Putamen (tissue), 1 donor: ENCODE measurements around the gene CD79A.

ENCODE experiments used
- DNase-seq: peaks from one replicate; pipeline ENCODE4 v3.0.0-alpha.2; 2016; ENCODE audit warnings: low spot score

Gene CD79A

DNA sequence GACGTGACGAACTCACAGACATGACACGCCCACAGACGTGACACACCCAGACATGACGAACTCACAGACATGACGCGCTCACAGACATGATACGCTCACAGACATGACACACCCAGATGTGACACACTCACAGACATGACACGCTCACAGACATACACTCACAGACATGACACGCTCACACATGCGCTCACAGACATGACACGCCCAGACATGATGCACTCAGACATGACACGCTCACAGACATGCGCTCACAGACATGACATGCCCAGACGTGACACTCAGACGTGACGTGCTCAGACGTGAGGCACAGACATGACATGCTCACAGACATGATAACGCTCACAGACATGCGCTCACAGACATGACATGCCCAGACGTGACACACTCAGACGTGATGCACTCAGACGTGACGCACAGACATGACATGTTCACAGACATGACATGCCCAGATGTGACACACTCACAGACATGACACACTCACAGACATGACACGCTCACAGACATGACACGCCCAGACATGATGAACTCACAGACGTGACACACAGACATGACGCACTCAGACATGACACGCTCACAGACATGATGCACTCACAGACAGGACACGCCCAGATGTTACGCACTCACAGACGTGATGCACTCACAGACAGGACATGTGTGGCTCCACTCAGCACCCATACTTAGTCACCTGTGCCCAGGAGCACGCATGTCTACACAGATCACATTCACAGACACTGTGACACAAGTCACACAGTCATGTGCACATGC lies 43.1 kb downstream of the CD79A start:
- no peak for DNase-seq

DNA sequence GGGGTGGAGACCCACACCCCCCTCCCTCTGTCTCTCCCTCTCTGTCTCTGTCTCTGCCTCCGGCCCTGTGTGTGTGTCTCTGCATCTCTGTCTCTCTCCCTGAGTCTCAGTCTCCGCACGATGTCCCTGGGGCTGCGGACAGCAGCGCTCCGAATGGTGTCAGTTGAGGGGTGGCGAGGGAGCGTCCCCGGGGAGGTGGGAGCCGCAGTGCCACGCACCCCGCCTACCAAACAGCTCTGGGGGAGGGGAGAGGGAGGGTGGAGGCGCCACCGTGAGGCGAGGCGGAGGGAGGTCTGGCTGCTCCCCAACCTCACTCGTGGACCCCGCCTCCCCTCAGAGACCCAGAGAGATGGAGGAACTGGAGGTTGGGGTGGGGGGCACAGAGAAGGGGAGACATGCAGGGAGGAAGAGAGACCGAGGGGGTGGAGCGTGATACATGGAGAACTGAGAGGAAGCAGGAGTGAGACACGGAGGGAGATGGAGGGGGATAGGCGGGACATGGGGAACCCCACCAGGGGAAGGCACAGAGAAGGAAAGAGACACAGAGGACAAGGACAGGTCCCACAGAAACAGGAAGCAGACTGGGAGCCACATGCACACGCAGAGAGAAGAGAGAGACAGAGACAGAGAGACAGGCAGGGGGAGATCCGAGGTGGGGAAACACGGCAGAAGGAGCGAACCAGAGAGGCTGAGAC lies 44.0 kb downstream of the CD79A start:
- no peak for DNase-seq

DNA sequence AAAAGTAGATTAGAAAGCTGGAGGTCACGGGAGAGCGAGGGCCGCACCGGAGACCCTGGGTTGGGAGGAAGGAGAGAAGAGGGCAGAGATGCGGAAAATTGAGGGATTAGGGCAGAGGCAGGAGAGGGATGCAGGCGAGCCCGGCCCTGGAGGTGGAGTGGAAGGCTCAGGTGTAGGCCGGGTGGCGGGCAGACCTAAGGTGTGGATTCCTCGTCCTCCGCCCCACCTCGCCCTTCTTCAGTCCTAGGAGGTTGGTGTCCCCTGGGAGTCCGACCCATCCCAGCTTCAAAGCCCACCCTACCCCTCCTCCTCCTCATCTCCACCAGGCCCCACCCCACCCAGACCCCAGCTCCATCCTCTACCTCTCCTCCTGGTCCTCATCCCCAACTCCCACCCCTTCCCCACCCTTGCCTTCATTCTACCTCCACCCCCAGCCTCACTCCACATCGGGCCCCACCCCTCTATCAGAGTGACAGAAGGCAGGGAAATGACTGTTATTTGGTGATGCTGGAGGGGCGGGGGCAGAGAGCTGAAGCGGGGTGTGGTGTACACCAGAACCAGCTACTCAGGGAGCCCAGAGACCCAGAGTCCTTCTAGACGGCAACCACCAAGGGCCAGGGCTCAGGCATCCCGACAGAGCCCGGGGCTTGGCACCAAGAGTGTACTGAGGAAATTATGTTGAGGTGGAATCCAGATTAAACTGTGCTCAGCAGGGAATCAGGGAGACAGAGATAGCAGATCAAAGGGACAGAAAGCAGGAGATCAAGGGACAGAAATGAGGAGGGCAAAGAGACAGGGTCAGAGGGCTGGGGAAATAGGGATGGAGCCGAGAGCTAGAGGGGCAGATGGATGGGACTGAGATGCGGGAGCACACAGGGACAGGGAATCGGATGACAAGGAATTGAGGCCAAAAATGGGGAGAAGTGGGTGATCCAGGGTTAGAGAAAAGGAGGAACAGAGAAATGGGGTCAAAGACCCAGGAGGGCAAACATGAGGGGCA lies 44.8 kb downstream of the CD79A start:
- no peak for DNase-seq

DNA sequence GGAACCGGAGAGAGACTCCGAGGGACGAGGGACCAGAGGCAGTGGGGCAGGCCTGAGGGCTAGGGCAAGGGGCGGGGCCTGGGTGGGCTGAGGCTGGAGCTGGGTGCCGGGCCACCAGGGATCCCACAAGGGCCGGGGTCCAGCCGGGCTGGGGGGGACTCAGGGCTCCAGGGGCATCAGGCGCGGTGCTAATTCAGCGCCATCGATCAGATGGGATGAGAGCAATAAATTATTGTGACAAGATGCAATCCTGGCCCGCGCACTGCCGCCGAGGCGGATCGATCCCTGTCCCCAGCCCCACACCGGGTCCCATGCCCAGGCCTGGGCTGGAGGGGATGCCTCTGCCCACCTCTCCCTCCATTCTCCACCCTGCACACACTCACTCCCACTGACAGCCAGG lies 45.5 kb downstream of the CD79A start:
- DNase-seq = no peak

DNA sequence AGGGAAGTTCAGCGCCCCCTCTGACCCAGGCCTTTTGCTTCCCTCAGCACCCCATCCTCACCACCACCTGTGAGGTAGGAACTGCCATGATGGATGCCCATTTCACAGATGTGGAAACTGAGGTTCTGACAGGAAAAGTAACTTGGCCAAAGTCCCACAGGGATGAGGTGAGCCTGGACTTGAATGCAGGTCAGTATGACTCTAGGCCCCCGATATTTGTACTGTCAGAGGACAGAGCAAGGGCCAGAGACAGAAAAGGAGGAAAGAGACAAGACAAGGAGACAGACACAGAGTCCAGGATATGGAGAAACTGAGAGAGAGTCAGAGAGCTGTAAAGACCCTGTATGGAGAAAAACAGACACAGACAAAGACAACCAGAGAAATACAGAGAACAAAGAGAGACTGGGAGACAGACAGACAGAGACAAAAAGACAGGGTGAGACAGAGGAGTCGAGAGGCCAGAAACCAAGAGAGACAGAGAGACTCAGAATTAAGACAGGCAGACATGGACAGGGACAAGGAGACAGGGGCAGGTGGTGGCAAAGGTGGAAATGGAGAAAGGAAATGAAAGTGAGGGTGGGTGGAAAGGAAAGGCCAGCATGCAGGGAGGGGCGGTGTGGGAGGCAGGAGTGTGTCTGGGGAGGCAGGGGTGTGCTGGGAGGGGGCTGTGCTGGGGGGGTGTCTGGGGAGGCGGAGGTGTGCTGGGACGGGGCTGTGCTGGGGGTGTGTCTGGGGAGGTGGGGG lies 46.1 kb downstream of the CD79A start:
- DNase-seq = no peak

GRCh38 chr19:41924151-41925145 lies 47.4 kb downstream of the CD79A start:
- no peak for DNase-seq

DNA sequence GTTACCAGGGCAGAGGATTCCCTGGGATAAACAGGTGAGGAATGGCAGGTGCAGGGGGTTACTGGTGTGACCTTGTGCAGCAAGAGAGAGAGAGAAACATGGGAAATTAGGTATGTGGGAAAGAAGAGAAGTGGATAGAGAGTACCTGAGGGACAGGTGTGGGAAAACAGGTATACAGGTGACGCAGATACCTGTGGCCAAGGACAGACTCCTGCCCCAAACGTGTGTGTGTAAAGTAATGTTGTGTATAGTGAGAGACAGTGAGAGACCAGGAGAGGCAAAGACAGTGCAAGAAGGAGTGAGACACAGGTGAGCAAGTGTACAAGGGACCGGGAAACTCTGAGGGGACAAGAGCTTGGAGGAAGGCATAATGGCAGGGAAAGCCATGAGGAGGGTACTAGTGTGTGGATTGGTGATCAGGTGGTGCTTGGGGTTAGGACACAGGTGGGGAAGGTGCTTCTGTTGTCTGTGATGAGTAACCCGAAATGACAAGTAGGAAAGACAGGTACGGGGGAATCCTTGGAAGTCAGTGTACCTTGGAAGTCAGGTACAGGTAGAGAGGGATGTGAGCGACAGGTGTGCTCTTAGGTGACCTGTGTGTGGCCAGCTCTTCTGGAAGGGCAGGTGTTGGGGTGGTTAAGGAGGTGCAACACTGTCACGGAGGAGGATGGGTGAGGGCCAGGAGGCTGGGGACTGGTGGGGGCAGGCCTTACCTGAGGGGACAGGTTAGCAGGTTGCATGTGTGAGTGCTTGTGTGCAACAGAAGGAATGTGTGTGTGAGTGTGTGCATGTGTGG lies 48.3 kb downstream of the CD79A start:
- no peak for DNase-seq

DNA sequence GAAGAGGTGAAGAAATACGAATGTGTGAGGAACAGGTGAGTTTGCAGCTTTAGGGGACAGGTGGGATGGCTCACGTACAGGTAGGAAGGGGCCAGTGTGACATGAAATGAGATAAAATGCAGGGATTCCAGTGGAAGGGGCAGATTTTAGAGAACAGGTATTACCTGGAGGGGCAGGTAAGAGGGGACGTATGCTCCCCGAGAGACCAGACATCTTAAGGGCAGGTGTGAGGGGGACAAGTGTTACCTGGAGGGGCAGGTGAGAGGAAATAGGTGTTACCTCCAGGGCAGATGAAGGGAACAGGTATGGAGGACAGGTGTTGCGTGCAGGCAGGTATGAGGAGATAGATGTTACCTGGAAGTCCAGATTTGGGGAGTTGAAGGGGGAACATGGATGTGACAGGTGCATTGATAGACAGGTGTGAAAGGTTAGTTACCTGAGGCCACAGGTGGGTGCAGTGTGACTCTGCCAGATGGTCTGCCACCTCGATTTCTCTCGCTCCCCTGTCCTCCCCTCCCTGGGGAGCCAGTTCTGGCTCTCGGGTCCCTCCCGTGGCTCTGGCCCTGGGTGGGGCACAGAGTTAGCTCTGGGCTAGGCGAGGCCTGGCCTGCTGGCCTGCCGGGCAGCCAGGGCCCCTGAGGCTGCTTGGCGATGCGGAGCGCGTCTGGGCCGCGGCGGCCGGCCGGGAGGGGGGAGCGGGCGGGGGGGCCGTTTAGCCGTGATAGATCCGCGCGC lies 49.1 kb downstream of the CD79A start:
- DNase-seq = no peak

DNA sequence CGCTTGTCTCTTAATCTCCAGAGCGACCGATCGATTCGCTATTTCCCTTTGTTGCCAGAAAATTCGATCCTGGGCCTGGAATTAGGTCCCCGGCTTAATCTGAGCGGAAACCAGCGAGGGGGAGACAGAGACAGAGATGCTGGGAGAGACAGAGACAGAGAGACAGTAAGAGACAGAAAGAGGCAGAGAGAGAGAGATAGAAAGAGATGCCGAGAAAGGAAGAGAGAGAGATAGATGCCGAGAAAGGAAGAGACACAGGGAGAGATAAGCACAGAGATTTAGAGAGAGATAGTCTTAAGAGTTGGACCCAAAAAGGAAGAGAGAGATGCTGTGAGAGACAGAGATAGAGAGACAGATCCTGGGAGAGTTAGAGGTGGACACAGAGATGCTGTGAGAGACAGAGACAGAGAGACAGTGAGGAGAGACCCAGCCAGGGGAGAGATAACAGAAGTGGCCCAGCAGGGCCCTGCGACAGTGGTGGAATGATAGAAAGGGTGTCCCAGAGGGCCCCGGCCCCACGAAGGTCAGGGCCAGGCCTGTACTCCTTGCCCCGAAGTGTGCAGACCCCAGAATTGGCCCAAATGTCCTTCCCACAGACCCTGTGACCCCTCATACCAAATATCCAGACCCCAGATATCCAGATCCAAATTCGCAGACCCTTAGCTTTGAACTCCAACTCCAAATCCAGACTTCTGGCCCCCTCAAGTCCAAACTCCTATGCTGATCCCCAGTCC lies 49.9 kb downstream of the CD79A start:
- DNase-seq = no peak

- no peak for DNase-seq
Observed at GRCh38 chr19:41927497-41928192, 50.6 kb downstream of the CD79A start.

GRCh38 chr19:41928221-41928683 lies 51.2 kb downstream of the CD79A start, which contains the start of gene ERFL:
TSS of gene ERFL (minus strand) at chr19:41928449. CDS start at chr19:41912919, 15,530 bp downstream.
- no peak for DNase-seq

GRCh38 chr19:41928754-41929535 lies 51.9 kb downstream of the CD79A start:
- DNase-seq = no peak

DNA sequence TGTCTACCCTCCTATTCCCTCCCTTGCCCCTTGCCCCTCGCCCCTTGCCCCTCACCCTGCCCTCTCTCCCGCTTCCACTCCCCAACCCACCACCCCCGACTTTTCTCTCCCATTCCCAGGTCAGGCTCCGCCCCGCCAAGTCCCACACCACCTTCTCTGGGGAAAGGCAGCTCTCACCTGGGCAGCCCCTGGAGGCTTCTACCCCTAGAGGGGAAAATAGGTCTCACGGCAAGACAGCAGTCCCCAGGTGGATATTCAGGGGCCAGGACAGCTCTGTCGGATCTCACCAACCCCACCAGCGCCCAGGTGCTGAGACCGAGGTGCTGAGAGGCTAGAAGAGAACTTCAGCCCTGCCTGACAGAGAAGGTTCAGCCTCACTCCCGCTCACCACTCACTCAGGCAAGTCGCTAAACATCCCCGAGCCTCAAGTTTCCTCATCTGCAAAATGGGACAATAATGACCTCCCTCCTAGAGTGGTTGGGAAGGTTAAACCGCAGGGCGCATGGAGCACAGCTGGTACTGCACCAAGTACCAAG lies 52.5 kb downstream of the CD79A start:
- DNase-seq = no peak

DNA sequence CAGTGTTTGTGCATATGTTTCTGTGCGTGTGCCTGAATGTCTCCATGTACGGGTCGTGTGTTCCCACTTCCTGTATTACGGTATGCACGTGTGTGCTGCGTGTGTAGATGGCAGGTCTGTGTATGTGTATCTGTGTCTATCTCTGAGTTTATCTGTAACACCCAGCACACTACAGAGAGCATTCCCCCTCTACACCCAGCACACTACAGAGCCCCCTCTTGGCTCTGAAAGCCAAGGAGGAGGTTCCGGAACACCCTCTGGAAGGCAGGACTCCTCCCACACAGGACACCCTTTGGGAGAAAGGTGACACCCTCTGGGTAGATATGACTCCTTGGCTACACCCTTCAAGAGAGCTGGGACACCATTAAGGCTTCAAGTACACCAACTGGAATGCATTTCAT lies 53.2 kb downstream of the CD79A start:
- no peak for DNase-seq
